Measurements from ENCODE around the gene PRR7.

PRR7 gene

DNA sequence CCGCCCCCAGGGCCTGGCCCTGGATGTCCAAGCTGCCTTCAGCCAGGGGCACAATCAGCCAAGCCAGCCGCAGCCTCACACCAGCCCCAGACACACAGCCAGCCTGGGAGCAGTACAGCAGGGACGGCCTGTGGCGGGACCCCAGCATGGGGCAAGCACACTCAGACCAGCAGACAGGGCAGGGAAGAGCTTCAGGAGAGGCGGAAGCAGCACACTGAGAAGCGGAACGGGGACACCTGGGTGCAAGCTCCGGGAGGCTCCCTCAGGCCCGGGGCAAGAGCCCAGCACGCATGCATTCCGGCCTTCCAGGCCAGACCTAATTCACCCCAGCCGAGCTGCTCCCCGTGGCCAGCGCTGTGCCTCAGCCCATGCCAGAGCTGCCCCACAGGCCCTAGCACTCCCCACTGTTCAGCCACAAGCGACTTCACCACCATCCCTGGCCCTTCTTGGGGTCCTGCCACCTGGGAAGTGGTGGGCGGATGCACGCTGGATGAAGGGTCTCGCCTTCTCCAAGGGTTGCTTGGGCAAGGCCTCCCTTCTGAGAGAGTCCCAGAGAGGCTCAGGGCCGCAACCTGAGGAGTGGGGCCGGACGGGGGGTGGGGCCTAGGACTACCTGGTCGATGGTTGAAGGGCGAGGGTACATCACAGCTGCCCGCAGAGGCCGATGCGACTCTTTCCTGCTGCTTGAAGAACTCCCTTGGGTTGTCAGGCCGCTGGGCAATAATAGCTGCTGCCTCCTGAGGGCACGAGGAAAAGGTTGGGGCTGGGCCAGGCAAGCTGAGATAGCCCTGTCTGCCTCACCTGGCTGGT is 13.4 kb downstream of the PRR7 start:
- no peak for DNase-seq (ENCODE audit: low read depth, low spot score)
- no peak overlapping the region for H3K4me3 ChIP-seq (ENCODE audit: low read length)

DNA sequence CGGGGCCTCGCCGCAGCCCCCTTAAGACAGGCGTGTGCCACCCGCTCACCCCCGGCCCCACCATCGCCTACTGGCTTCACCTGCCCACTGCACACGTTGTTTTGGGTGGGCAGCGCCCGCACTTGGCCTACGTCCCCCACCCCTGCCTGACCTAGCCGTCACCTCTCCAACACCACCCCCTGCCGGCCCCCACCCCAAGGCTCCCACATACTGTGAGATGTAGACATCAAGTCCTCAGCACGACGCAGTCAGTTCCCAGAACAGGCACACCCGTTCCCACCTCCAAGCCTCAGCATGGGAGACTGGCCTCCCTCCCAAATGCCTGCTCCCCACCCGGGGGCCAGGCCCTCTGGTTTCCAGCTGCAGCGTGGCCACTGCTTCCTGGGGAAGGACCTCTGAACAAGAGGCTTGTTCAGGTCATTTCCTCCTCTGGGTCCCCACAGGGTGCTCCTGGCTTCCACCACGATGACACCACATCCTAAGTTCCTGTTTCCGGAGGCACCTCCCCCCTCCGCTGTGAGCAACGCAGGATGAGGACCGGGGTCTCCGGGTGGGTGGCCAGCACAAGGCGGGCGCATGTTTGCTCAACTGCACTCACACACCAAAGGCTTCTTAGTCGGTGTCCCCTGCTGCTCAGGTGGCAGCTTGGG is 15.5 kb downstream of the PRR7 start:
- no peak for DNase-seq (ENCODE audit: low read depth, low spot score)
- no peak overlapping the region for H3K4me3 ChIP-seq (ENCODE audit: low read length)

DNA sequence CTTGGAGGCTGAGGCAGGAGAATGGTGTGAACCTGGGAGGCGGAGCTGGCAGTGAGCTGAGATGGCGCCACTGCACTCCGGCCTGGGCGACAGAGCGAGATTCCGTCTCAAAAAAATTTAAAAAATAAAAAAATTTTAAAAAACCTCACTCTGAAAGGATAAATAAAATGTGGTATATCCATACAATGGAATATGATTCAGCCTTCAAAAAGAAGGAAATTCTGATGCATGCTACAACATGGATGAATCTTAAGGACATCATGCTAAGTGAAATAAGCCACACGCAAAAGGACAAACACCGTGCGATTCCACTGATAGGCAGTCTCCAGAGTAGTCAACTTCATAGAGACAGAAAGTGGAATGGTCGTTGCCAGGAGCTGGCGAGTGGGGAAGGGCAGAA is 18.4 kb downstream of the PRR7 start:
- no peak for DNase-seq (ENCODE audit: low read depth, low spot score)
- H3K4me3 ChIP-seq (ENCODE audit: low read length), result no peak overlapping the region

DNA sequence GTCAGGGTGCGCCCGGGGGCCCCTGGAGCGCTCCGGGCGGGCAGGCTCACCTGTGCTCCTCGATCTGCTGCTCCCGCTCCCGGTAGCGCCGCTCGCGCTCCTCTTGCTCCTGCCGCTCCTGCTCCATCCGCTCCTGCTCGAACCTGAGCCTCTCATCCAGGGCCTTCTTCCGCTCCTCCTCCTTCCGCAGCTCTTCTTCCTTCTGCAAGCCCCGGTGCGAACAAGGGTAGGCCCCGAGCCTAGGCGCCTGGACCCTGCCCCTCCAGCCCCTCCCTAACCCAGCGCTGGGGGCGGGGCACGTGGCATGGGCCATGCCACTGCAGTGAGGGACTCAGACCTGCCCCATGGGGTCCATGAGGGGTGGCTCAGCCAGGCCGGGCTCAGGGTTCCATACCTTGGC is 20.2 kb downstream of the PRR7 start:
- no peak for DNase-seq (ENCODE audit: low read depth, low spot score)
- H3K4me3 ChIP-seq (ENCODE audit: low read length), result no peak overlapping the region

- no peak for DNase-seq (ENCODE audit: low read depth, low spot score)
- no peak overlapping the region for H3K4me3 ChIP-seq (ENCODE audit: low read length)
Observed at GRCh38 chr5:177467436-177467835, 20.8 kb downstream of the PRR7 start.

DNA sequence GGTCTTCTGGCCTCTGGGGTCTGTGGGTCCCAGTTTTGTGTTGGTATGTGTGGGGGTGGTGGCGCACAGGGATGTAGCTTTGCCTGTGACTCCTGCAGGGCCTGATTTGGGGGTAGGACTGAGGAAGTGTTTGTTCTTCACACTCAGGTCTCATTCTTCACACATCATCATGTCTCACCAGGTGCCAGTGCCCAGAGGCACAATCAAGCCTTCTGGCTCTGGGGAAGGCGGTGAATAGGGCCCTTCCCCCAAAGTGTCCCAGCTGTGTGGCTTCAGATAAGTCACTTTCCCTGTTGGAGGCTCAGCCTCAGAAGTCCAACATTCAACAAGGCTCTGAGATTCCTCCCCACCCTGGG is 21.7 kb downstream of the PRR7 start:
- no peak overlapping the region for H3K4me3 ChIP-seq (ENCODE audit: low read length)
- no peak for DNase-seq (ENCODE audit: low read depth, low spot score)

DNA sequence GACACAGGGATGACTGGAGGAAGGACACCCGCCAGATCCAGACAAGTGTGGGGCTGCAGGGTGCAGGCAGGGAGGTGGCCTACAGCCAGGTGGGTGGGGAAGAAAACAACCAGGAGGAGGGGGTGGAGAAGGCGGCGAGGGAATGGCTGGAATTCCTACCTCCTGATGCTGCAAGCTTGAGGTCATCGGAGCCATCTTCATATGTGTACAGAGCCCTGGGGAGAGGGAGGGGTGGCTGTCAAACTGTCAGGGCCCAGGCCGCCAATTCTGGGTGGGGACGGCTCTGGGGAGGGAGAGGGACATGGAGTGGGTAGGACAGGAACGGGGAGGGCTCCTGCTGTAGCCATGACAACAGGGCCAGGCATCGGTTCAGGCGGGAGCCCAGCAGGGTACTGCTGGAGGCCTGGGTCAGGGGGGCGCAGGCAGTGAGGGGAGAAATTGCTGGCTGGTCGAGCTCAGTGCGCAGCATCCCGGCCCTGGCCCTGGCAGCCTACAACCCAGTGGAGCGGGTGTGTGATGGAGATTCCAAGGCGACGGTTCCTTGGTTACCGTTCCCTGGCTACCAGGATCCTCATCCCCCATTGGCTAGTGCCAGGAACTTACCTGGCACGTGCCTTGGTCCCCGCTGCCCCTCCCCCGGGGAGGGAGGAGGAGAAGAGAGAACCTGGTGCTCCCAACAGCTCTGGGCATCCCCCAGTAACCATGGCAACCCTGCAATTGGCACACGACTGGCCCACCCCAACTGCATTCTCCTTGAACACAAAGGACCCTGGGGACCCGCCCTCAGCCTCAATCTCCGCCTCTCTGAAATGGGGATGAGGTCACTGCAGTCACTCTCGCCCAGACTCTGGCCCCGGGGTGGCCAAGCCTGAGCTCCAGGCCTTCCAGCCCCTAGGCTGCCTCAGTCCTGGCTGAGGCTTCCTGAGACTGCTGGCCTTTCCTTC is 22.3 kb downstream of the PRR7 start:
- DNase-seq (ENCODE audit: low read depth, low spot score), result no peak
- H3K4me3 ChIP-seq (ENCODE audit: low read length), result no peak overlapping the region

DNA sequence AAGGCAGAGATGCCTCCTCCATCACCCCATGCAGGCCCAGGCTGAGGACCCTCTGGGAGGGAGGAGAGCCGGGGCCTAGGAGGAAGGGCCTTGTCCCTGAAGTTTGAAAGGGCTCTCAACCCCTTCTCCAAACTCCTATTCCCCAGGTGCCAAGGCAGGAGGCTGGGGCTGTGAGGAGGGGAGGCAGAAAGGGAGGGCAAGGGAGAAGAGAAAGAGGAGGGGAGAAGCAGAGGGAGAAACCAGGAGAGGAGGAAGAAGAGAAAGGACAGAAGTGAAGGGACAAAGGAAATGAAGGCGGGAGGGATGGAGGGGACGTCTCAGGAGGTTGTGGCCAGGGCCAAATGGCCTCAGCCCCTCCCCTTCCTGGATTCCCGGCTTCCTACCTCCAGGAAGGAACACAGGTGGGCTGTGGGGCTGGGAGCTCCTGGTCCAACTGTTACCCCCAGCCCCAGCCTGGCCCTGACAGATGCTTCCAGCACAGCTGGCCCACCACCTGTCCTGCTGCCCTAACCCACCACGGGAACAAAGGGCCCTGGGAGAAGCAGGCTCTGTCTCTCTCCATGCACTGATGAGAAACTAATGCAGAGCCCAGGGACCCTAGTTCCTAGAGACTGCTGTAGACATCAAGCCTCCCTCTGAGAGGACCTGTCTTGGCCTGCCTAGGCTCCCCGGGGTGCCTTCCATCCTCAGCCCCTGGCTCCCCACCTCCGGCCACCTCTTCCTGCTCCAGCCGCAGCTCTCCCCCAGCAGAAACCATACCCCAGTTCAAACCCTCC is 23.3 kb downstream of the PRR7 start:
- no peak overlapping the region for H3K4me3 ChIP-seq (ENCODE audit: low read length)
- DNase-seq (ENCODE audit: low read depth, low spot score), result no peak

GRCh38 chr5:177470759-177471536 is 24.3 kb downstream of the PRR7 start:
- H3K4me3 ChIP-seq (ENCODE audit: low read length), result no peak overlapping the region
- DNase-seq (ENCODE audit: low read depth, low spot score), result no peak

DNA sequence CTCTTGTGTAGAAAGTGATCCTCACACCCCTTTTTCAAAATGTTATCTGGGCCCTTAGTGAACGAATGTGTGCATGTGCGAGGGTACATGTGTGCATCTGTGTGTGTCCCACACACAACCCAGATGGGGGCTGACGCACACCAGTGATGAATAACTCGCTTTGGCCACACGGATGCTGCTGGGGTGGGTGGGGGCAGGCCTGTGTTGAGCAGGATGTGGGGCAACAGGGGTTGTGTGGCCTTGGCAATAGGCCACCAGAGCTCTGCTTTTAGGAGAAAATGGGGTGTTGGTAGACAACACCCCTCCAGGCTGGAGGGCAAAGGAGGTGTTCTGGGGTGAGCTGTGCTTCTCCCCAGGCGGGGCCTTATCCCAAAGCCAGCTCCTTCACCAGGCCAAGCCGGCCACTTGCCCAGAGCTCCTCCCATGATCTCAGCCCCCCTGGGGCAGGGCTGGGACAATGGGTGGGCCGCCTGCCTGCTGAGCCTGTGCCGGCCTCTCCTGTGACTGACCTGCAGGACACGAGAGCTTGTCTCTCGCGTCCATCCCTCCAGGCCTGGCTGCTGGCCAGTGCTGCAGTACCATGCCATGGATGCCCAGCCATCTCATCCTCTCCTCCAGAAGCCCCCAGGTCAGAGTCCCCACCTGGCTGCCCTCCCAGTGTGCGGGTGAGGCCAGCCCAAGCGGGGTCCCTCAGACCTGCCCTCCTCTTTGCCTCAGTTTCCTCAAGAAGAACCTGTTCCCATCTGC is 25.2 kb downstream of the PRR7 start:
- peak overlapping the region; percentile 76 for H3K4me3 ChIP-seq (ENCODE audit: low read length)

DNA sequence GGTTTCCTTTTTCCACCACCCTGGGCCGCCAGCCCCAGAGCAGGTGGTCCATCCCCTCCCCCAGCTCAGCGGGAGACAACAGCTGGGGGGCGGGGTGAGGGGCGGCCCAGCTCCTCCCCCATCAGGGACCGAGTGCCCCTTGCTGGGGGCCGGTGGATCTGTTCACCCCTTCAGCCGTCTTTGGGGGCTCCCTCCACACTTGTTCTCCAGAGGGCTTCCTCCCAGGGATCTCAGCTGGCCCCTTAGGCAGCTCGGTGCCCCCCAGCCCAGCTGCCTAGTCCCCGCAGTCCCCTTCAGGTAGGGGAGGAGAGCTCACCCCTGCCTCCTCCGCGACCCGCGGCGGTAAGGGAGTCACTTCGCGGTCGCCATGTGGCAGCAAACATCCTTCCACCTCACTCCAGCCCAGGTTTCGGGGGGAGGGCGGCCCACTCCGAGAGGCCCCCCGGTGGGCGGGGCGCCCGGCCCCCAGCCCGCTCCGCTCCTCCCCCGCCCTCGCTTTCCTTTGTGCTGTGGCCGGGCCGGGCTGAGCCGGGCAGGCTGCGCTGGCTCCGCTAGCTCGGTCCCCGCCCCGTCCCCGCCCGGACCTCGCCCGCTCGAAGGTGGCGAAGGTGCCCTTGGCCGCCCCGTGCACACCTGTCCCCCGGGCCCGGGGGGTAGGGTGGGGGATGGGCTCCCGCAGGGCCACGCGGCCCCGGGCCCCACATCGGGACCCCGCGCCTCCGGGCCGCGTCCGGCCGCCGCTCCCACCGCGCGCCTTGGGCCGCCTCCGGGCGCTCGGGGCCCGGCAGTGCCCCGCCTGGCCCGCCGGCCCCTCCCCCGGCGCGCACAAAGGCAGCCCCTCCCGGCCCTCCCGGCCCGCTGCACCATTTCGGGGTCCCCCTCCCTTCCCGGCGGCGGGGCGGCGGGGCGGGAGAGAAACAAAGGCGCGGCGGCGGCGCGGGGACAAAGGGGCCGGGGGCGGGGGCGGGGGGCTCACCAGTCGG is 26.1 kb downstream of the PRR7 start:
- DNase-seq (ENCODE audit: low read depth, low spot score), result peak; percentile 59
- H3K4me3 ChIP-seq (ENCODE audit: low read length), result peak overlapping the region; percentile 76

More for the DNA sequence above, 25.2 kb downstream of the PRR7 start:
- no peak for DNase-seq (ENCODE audit: low read depth, low spot score)

DNA sequence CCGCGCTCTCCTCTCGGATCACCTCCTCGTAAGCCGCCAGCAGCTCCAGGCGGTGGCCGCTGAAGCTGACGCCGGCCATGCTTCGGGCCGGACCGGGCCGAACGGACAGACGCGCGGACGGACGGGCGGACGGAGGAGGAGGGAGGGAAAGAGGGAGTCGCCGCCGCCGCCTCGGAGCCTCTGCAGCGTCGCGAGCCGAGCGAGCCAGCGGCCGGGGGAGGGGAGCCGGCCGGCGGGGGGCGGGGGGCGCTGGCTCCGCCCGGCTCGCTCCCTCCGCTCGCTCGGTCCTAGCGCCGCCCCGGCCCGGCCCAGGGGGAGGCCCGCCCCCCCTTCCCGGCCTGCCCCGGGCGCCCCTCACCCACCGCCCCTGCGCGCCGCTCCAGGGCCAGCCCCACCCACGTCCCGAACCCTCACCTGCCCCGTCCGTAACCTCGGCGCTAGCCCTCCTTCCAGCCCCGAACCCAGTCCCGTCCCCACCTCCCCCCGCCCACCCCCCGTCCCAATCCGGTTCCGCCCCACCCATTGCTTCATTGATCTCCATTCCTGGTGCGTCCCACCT is 26.9 kb downstream of the PRR7 start, which contains the start of gene DBN1:
TSS of gene DBN1 (minus strand) at position 192 of the 559 bp plus-strand sequence. CDS start at position 79, 113 bp downstream.
- peak within 1 kb of the TSS; percentile 76 for H3K4me3 ChIP-seq (ENCODE audit: low read length)
- DNase-seq (ENCODE audit: low read depth, low spot score), result no peak

GRCh38 chr5:177474002-177474476 is 27.4 kb downstream of the PRR7 start:
- peak overlapping the region; percentile 32 for H3K4me3 ChIP-seq (ENCODE audit: low read length)
- no peak for DNase-seq (ENCODE audit: low read depth, low spot score)

- H3K4me3 ChIP-seq (ENCODE audit: low read length), result no peak overlapping the region
- DNase-seq (ENCODE audit: low read depth, low spot score), result no peak
Observed at GRCh38 chr5:177474846-177475562, 28.4 kb downstream of the PRR7 start.

Data from Jurkat, Clone E6-1 (cell line).